ENCODE results near the gene FTO.

- TF ChIP-seq, protein P1, sequence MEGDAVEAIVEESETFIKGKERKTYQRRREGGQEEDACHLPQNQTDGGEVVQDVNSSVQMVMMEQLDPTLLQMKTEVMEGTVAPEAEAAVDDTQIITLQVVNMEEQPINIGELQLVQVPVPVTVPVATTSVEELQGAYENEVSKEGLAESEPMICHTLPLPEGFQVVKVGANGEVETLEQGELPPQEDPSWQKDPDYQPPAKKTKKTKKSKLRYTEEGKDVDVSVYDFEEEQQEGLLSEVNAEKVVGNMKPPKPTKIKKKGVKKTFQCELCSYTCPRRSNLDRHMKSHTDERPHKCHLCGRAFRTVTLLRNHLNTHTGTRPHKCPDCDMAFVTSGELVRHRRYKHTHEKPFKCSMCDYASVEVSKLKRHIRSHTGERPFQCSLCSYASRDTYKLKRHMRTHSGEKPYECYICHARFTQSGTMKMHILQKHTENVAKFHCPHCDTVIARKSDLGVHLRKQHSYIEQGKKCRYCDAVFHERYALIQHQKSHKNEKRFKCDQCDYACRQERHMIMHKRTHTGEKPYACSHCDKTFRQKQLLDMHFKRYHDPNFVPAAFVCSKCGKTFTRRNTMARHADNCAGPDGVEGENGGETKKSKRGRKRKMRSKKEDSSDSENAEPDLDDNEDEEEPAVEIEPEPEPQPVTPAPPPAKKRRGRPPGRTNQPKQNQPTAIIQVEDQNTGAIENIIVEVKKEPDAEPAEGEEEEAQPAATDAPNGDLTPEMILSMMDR (IDR thresholded peaks at IDR 0.05): no peak
- no peak for TF ChIP-seq POLR2A (IDR thresholded peaks at IDR 0.05)
Measured at GRCh38 chr16:53933407-53933806, 229.5 kb downstream of the FTO start.

Measured in testis (tissue), 2 donors.